ENCODE results near the gene AUH.

DNA sequence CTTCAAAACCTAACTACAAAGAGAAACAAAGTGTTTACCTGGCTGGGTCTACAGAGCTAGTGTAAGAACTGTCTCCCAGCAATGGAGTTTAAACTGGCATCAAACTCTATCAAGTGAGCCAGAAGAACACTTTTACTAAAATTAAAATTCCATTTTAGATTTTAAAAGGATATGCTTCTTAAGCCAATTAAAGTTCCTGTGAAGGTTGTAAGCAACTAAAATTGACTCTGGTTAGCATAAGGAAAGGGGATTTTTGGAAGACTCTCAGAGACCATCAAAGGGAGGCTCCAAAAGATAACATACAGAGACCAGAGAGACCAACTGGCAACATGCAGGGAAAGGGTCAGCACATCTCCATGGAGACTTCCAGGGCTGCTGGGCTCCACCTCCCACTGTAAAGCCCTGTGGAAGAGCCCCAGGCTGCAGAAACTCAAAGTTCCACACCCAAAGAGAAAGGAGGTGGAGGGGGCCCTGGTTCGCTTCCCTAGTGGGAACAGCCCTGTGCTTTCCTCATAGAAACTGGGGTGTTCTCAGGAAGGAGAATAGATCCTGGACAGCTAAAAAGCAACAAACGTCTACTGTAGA, 91.7 kb downstream of the AUH start:
- TF ChIP-seq, protein P1, sequence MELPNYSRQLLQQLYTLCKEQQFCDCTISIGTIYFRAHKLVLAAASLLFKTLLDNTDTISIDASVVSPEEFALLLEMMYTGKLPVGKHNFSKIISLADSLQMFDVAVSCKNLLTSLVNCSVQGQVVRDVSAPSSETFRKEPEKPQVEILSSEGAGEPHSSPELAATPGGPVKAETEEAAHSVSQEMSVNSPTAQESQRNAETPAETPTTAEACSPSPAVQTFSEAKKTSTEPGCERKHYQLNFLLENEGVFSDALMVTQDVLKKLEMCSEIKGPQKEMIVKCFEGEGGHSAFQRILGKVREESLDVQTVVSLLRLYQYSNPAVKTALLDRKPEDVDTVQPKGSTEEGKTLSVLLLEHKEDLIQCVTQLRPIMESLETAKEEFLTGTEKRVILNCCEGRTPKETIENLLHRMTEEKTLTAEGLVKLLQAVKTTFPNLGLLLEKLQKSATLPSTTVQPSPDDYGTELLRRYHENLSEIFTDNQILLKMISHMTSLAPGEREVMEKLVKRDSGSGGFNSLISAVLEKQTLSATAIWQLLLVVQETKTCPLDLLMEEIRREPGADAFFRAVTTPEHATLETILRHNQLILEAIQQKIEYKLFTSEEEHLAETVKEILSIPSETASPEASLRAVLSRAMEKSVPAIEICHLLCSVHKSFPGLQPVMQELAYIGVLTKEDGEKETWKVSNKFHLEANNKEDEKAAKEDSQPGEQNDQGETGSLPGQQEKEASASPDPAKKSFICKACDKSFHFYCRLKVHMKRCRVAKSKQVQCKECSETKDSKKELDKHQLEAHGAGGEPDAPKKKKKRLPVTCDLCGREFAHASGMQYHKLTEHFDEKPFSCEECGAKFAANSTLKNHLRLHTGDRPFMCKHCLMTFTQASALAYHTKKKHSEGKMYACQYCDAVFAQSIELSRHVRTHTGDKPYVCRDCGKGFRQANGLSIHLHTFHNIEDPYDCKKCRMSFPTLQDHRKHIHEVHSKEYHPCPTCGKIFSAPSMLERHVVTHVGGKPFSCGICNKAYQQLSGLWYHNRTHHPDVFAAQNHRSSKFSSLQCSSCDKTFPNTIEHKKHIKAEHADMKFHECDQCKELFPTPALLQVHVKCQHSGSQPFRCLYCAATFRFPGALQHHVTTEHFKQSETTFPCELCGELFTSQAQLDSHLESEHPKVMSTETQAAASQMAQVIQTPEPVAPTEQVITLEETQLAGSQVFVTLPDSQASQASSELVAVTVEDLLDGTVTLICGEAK (IDR thresholded peaks at IDR 0.05; ENCODE audit: borderline replicate concordance), result no peak
- TF ChIP-seq EZH2 (IDR thresholded peaks at IDR 0.05; ENCODE audit: borderline replicate concordance, control insufficient read depth, low read depth, low read length) (no peak), HDGF (IDR thresholded peaks at IDR 0.05) (no peak), KDM1A (IDR thresholded peaks at IDR 0.05; ENCODE audit: borderline replicate concordance) (no peak), NFYA (IDR thresholded peaks at IDR 0.05; ENCODE audit: borderline replicate concordance, low read depth, low read length) (no peak), POLR2AphosphoS5 (IDR thresholded peaks at IDR 0.05; ENCODE audit: low read length) (no peak), SP1 (IDR thresholded peaks at IDR 0.05; ENCODE audit: low read depth, low read length) (no peak), BHLHE40 (IDR thresholded peaks at IDR 0.05; ENCODE audit: borderline replicate concordance in 1 of 2, low read depth in 2 of 2, low read length in 1 of 2) (no peak), NFYB (IDR thresholded peaks at IDR 0.05; ENCODE audit: insufficient read depth, low read depth, low read length) (no peak), NFIC (IDR thresholded peaks at IDR 0.05; ENCODE audit: low read depth, low read length) (no peak), GABPA (IDR thresholded peaks at IDR 0.05; ENCODE audit: low read depth) (no peak)
- TF ChIP-seq, protein P2, sequence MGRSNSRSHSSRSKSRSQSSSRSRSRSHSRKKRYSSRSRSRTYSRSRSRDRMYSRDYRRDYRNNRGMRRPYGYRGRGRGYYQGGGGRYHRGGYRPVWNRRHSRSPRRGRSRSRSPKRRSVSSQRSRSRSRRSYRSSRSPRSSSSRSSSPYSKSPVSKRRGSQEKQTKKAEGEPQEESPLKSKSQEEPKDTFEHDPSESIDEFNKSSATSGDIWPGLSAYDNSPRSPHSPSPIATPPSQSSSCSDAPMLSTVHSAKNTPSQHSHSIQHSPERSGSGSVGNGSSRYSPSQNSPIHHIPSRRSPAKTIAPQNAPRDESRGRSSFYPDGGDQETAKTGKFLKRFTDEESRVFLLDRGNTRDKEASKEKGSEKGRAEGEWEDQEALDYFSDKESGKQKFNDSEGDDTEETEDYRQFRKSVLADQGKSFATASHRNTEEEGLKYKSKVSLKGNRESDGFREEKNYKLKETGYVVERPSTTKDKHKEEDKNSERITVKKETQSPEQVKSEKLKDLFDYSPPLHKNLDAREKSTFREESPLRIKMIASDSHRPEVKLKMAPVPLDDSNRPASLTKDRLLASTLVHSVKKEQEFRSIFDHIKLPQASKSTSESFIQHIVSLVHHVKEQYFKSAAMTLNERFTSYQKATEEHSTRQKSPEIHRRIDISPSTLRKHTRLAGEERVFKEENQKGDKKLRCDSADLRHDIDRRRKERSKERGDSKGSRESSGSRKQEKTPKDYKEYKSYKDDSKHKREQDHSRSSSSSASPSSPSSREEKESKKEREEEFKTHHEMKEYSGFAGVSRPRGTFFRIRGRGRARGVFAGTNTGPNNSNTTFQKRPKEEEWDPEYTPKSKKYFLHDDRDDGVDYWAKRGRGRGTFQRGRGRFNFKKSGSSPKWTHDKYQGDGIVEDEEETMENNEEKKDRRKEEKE (IDR thresholded peaks at IDR 0.05), result no peak
- TF ChIP-seq, protein P3, sequence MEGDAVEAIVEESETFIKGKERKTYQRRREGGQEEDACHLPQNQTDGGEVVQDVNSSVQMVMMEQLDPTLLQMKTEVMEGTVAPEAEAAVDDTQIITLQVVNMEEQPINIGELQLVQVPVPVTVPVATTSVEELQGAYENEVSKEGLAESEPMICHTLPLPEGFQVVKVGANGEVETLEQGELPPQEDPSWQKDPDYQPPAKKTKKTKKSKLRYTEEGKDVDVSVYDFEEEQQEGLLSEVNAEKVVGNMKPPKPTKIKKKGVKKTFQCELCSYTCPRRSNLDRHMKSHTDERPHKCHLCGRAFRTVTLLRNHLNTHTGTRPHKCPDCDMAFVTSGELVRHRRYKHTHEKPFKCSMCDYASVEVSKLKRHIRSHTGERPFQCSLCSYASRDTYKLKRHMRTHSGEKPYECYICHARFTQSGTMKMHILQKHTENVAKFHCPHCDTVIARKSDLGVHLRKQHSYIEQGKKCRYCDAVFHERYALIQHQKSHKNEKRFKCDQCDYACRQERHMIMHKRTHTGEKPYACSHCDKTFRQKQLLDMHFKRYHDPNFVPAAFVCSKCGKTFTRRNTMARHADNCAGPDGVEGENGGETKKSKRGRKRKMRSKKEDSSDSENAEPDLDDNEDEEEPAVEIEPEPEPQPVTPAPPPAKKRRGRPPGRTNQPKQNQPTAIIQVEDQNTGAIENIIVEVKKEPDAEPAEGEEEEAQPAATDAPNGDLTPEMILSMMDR (IDR thresholded peaks at IDR 0.05 in 2 of 3, conservative IDR thresholded peaks at IDR 0.05 in 1 of 3; ENCODE audit: control insufficient read depth in 2 of 3, extremely low read depth in 1 of 3, insufficient read depth in 1 of 3, low read depth in 3 of 3, low read length in 3 of 3), result no peak
- TF ChIP-seq, protein P4, sequence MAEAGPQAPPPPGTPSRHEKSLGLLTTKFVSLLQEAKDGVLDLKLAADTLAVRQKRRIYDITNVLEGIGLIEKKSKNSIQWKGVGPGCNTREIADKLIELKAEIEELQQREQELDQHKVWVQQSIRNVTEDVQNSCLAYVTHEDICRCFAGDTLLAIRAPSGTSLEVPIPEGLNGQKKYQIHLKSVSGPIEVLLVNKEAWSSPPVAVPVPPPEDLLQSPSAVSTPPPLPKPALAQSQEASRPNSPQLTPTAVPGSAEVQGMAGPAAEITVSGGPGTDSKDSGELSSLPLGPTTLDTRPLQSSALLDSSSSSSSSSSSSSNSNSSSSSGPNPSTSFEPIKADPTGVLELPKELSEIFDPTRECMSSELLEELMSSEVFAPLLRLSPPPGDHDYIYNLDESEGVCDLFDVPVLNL (IDR thresholded peaks at IDR 0.05; ENCODE audit: low read depth, low read length), result no peak
